Measurements from ENCODE around the gene RGS16.

GRCh38 chr1:182598296-182598695 lies 5.9 kb downstream of the RGS16 start:
- TF ChIP-seq, protein P1, sequence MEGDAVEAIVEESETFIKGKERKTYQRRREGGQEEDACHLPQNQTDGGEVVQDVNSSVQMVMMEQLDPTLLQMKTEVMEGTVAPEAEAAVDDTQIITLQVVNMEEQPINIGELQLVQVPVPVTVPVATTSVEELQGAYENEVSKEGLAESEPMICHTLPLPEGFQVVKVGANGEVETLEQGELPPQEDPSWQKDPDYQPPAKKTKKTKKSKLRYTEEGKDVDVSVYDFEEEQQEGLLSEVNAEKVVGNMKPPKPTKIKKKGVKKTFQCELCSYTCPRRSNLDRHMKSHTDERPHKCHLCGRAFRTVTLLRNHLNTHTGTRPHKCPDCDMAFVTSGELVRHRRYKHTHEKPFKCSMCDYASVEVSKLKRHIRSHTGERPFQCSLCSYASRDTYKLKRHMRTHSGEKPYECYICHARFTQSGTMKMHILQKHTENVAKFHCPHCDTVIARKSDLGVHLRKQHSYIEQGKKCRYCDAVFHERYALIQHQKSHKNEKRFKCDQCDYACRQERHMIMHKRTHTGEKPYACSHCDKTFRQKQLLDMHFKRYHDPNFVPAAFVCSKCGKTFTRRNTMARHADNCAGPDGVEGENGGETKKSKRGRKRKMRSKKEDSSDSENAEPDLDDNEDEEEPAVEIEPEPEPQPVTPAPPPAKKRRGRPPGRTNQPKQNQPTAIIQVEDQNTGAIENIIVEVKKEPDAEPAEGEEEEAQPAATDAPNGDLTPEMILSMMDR (IDR thresholded peaks at IDR 0.05) = no peak
- no peak for TF ChIP-seq REST (IDR thresholded peaks at IDR 0.05; ENCODE audit: insufficient read depth in 1 of 2, low read depth in 2 of 2, low read length in 1 of 2)
